HG03196 (cell line): ENCODE data around the gene CXCL6.

ENCODE experiments used
- ATAC-seq: cut with Tn5 transposase; IDR thresholded peaks from one replicate; pipeline ENCODE4 v1.9.1; 2021; ENCODE audit not compliant: unreplicated experiment

CXCL6 gene

DNA sequence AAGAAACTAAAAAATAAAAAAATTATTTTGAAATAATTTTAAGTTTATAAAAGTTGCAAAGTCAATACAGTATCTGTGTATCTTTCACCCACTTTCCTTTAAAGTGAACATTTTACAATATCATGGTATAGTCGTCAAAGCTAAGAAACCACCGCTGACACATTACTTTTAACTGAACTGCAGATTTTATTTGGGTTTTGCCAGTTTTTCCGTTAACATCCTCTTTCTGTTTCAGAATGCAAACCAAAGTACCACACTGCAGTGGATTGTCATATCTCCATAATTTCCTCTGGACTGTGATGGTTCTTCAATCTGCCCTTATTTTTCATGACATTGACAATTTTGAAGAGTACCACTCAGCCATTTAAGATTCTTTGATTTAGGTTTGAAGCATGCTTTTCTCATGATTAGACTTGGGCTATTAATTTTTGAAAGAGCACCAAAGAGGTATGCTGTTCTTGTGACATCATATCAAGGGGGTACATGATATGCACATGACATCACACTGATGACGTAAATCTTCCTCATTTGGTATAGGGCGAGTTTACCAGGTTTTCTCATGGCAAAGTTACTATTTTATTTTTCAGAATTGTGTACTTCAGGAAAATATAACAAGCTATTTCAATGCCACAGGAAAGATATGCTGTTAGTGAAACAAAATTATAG is 29.1 kb downstream of the CXCL6 start:
- ATAC-seq: no peak

DNA sequence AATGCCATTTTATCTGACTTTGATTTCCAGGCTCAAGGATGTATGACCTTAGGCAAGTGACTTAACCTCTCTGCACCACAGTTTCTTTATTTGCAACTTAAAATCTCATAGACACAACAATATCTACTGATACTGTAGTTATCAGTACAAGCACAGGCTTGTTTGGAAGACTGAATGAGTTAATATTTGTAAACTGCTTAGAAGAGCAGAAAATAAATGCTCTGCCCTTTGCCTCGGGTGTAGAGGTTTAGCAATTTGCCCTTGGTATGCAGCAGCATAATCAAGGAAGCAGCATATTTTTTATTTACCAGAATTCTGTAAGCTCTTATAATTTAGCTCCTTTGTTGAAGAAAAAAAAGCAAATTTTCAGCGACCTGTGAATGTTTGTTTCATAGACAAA is 29.8 kb downstream of the CXCL6 start:
- no peak for ATAC-seq

DNA sequence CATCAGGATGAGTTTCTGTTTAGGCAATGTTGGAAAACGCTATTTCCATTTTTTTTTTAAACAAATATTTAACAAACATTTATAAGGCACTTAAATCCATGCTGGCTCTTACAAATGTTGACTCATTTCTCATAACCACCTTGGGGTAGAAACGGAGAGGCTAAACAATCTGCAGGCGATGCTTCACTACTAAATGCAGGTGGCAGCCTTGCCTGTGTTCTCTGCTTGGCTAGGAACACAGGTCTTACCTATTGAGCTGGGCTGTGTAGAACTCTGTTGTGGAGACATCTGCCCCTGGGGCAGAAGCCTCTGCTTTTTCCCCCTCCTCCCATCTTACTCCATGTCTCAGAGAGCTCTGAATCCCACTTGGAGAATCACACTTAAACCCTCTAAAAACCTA is 31.3 kb downstream of the CXCL6 start:
- ATAC-seq: no peak

DNA sequence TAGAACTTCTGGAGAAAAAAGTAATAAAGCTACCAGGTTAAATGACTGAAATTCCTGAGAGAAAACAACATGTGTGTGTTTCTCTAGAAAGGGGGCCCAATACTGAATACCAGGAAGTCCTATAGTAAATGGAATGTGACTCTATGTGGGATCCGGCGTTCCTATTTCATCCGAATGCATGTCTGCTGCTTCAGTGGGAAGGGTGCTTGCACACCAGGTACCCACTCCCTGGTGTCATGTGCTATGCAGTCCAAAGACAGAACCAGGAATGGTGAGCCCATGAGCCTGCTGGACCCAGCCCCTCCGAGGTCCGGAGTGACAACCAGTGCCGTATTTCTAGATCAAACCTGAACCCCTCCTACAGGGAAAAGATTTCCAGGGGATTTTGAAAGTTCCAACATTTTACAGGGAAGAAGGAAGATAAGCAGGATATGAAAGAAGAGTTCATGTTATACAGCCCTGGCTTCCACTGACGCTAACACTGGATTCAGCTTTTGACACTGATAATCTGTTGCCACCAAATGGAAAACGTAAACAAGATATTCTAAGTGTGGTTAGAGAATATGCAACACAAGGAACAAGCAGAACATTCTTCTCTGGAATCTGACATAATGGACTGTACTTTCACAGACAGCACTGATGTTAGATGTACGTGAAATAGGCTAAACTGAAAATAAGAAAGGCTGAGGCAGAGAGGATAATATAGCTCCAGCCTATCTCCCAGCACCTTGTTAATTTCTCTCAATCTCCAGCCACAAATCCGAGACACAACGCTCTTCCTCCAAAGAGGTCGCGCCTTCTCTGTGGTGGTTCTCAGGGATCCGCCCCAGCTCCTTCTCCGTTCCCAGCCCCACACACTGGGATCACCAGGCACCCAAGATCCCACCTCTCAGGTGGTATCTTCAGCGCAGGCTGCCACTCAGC is 32.0 kb downstream of the CXCL6 start:
- ATAC-seq: no peak

DNA sequence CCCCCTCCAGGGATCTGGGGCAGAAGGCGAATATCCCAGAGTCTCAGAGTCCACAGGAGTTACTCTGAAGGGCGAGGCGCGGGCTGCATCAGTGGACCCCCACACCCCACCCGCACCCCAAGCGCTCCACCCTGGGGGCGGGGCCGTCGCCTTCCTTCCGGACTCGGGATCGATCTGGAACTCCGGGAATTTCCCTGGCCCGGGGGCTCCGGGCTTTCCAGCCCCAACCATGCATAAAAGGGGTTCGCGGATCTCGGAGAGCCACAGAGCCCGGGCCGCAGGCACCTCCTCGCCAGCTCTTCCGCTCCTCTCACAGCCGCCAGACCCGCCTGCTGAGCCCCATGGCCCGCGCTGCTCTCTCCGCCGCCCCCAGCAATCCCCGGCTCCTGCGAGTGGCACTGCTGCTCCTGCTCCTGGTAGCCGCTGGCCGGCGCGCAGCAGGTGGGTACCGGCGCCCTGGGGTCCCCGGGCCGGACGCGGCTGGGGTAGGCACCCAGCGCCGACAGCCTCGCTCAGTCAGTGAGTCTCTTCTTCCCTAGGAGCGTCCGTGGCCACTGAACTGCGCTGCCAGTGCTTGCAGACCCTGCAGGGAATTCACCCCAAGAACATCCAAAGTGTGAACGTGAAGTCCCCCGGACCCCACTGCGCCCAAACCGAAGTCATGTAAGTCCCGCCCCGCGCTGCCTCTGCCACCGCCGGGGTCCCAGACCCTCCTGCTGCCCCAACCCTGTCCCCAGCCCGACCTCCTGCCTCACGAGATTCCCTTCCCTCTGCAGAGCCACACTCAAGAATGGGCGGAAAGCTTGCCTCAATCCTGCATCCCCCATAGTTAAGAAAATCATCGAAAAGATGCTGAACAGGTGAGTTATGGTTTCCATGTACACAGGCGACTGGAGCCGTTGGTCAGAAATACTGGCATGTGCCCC is 32.9 kb downstream of the CXCL6 start, which contains the start of gene CXCL1:
CXCL1 (plus strand) TSS at position 264 of the 926 bp plus-strand sequence; CDS start at position 342, 78 bp downstream.
- no peak for ATAC-seq

DNA sequence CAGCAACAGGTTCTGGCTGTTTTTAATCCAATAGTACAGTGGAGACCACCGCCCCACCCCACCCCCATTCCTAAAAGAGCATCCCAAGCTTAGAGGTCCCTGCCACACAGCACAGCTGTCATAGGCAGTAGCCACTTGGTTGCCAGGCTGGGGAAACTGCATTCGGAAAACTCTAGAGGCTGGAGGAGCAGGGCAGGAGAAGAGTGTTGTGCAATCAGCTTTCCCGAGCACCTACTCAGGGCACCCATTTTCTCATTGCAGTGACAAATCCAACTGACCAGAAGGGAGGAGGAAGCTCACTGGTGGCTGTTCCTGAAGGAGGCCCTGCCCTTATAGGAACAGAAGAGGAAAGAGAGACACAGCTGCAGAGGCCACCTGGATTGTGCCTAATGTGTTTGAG is 33.8 kb downstream of the CXCL6 start:
- no peak for ATAC-seq

DNA sequence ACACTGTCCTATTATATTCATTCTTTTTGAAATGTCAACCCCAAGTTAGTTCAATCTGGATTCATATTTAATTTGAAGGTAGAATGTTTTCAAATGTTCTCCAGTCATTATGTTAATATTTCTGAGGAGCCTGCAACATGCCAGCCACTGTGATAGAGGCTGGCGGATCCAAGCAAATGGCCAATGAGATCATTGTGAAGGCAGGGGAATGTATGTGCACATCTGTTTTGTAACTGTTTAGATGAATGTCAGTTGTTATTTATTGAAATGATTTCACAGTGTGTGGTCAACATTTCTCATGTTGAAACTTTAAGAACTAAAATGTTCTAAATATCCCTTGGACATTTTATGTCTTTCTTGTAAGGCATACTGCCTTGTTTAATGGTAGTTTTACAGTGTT is 34.3 kb downstream of the CXCL6 start:
- no peak for ATAC-seq

DNA sequence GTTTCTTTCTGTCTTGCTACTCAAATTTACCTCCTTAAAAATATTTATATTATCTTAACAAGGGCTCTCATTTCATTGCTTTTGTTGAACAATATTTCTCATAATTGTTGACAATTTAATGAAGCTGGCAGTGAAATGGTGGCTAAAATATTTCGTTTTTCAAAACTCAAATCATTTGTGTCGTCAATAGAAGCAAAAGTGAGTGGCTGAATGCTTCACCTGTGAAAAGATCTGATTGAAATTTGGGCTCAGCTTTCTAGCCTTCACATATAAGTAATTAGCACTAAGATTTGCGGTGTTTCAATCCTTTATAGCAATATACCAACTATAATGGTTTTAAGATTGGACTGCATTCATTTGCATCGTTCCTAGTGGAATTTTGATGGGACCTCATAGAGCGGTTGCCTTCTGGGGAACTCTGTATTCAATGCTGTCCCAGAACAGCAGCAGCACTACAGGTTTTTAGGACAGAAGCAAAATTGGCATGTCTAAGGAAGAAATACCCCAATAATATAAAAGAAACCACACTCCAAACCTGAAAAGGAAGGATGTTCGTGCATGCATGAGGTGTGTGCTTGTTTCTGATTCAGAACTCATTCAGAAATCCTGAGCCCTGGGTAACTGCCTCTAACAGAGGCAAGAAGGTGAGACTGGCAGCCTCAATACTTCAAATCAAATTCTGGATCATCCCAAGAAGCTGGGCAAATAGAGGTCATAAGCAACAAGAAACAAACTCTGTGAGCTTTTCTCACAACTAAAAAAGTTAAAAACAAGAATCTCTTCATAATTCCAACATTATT is 35.2 kb downstream of the CXCL6 start:
- ATAC-seq: no peak

DNA sequence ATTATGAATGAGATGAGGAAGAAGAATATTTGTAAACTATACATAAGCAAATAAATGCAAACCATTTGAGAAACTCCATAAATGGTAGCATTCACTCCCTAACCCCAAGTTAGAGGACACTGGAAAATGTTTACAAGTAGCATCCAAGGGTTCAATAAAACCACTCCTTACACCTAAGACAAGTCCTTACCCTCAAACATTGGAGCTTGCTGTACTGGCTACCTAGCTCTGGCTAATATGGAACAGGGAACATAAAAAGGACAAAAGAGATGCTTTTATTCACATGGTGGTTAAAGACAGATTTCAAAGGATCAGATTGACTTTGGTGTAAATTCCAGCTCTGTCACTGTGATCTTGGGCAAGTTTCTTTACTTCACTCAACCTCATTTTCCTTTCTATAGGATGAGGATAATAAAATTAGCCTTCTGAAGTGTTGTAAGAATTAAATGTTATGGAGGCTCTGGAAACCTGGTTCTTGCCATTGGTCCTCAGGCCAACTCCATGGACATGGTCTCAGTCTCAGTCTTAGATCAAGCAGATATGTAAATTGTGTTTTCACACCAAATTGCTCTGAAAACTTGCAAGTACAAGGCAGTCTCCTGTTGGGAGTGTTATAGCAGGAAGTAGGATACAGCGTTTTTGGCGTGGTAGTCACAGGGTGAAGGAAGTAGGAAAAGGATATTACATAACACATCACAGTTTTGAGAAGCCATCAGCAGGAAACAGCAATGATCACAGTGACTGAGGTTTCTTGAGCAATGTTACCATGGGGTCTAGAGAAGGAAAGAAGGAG is 36.0 kb downstream of the CXCL6 start:
- no peak for ATAC-seq

DNA sequence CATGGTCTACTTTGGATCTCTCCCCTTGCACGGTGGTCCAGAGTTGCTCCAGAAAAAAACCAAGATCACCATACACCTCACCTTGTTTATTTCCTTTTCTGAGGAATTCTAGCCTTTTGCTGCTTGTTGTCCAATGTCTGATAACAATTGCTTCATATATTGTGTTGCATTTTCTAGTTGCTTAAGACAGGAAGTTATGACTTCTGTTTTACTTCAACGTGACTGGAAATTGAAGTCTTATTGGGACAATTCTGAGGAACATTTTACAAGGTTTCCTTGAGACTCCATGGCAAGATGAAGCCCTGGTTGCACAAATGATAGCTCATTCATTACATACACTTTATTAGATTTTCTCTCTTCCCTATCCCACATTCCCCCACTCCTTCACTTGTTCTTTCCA is 37.9 kb downstream of the CXCL6 start:
- ATAC-seq: no peak

DNA sequence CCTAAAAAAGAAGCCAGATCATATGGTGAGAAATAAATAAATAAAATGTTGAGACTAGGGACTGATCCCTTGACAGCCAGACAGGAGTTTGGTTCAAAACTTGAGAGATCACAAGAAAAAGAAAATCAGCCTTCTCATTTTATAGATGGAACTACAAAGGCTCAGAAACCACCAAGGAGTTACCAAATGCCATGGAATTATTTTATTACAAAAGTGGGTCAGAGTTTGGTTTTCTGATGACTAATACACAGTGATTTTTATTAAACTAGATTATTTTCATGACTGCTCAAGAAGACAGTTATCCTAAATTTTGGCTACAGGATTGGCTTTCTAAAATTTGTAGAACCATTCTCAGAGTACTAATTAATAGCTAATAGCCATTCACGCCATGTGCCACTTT is 38.9 kb downstream of the CXCL6 start:
- no peak for ATAC-seq

DNA sequence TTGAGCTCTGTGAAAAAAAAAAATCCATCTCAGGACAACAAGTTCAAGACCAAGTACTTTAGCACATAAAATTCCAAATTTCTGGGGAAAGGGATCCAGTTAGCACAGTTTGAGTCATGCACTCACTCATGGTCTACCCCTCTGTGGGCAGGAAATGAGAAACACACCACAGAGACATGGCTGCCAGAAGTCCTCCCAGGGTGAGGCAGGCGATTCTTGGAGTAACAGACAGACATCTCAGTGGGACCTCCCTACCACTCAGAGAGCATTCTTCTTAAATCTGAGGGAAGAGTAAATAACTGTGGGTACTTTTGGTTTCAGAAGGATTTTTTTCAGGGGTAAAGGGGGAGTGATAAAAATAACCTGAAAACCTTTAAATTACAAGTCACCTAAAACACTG is 46.8 kb downstream of the CXCL6 start:
- ATAC-seq: no peak

DNA sequence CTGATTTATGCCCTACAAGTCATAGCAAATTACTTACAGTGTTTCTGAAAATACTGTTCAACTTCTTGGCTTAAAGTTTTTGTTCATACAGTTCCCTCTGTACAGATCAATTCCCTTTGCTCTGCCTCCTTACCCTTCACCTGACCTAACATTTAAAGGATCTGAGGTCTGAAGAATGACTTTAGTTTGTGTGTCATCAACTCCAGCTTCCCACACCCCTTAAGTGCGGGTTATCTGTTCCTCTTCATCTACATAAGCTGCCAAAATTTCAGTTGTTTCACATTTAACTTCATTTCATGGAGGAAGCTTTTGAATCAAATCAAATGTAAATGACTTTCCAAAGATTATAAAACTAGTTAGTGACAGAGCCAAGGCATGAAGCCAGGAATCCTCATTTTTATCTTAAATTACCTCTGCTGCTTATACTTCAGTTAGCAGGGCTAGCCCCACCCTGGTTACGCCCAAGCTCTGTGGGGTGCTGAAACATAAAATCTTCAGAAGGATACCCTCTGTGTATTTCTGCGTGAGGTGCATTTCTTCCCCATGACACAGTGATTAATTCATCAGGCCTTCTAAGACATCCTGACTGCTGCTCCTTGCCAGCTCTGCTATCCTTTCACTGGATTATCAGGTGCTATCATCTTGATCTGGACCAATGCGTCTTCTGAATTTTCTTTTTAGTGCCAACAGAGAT is 49.2 kb downstream of the CXCL6 start:
- no peak for ATAC-seq
